A549 (cell line): ENCODE measurements around the gene MADCAM1. TPM values are rescaled to one million over a fixed set of nuclear protein-coding genes. Genes with fewer than 3 reads are reported as not detected.

Experiments
- ATAC-seq, 2 experiments: fragments of 200-7000 bp in 1 of 2; fragments of >200 bp in 1 of 2; cut with Nextera tagmentation in 1 of 2; cut with Tn5 transposase in 1 of 2; 3 replicates each; pipeline versions ENCODE4 v1.8.0 to v1.9.1; 2018 to 2020; ENCODE audit warnings: mild to moderate bottlenecking in 1 of 2, moderate library complexity in 1 of 2
- CTCF ChIA-PET: fragments of 300-600 bp; sonication (Branson Sonifier 250); formaldehyde crosslinking; extraction: SDS; loops from one replicate; lab custom pipeline; 2021; ENCODE audit warnings: antibody characterized with exemption, inconsistent platforms; lab: Yijun Ruan, JAX
- POLR2A ChIA-PET: fragments of 350-600 bp; formaldehyde crosslinking; extraction: SDS; loops from one replicate; lab custom pipeline; 2021; ENCODE audit warnings: antibody characterized with exemption, inconsistent platforms; lab: Yijun Ruan, JAX
- DNase-seq, 2 experiments: peaks; one replicate each; pipeline versions ENCODE4 v3.0.0 to v3.0.0-alpha.2; 2011 to 2016; ENCODE audit warnings: low read depth in 1 of 2, low spot score in 1 of 2
- FAIRE-seq: peaks from 2 replicates; lab custom pipeline; 2011; peaks lifted over from hg19 to GRCh38; lab: Jason Lieb, UNC
- H3K27ac ChIP-seq, 2 experiments: fragments of >200 bp; sonication (Bioruptor Twin); formaldehyde crosslinking; 3 replicates each; pipeline ENCODE4 v1.5.1; 2016 to 2017
- H3K4me1 ChIP-seq: fragments of >200 bp; sonication (Bioruptor Twin); formaldehyde crosslinking; 3 replicates; pipeline ENCODE4 v1.6.1; 2016
- H3K4me2 ChIP-seq: fragments of >200 bp; sonication (Bioruptor Twin); formaldehyde crosslinking; 3 replicates; pipeline ENCODE4 v1.6.1; 2016
- H3K4me3 ChIP-seq: fragments of >200 bp; sonication (Bioruptor Twin); formaldehyde crosslinking; 3 replicates; pipeline ENCODE4 v1.5.1; 2016
- H3K9me3 ChIP-seq: fragments of >200 bp; sonication (Bioruptor Twin); formaldehyde crosslinking; 3 replicates; pipeline ENCODE4 v1.6.1; 2016
- CBX8 ChIP-seq: fragments of 200-600 bp; sonication (generic); IDR thresholded peaks from 2 replicates; pipeline ENCODE4 v1.6.1; 2016
- EP300 ChIP-seq, 2 experiments: fragments of >200 bp; sonication (Bioruptor Twin); formaldehyde crosslinking; IDR thresholded peaks; 2 replicates in 1 of 2; 3 replicates in 1 of 2; pipeline ENCODE4 v1.6.1; 2016 to 2017
- ESRRA ChIP-seq: fragments of 150-350 bp; IDR thresholded peaks from 2 replicates; pipeline ENCODE4 v1.6.1; 2014; ENCODE audit warnings: mild to moderate bottlenecking, low read length, borderline replicate concordance
- FOSB ChIP-seq: fragments of 250-450 bp; sonication (Bioruptor Pico); IDR thresholded peaks from 2 replicates; pipeline ENCODE4 v1.5.0; 2020; ENCODE audit warnings: mild to moderate bottlenecking, moderate library complexity
- FOSL2 ChIP-seq, 2 experiments: fragments of 450-650 bp in 1 of 2; fragments of >200 bp in 1 of 2; sonication (Bioruptor Twin) in 1 of 2; formaldehyde crosslinking; IDR thresholded peaks; 2 replicates each; pipeline versions ENCODE4 v1.5.0 to v1.6.1; 2016 to 2020; ENCODE audit warnings: mild to moderate bottlenecking in 1 of 2, moderate library complexity in 1 of 2
- HOXA7 ChIP-seq: fragments of 250-450 bp; sonication (Bioruptor Pico); IDR thresholded peaks from 2 replicates; pipeline ENCODE4 v1.5.0; 2020; ENCODE audit warnings: mild to moderate bottlenecking, moderate library complexity
- NPAS2 ChIP-seq: fragments of 250-450 bp; sonication (Bioruptor Pico); IDR thresholded peaks from 2 replicates; pipeline ENCODE4 v1.8.0; 2022; ENCODE audit warnings: mild to moderate bottlenecking, moderate library complexity, borderline replicate concordance
- POLR2A ChIP-seq: IDR thresholded peaks from 2 replicates; pipeline ENCODE4 v1.6.1; 2012; ENCODE audit warnings: mild to moderate bottlenecking, low read length
- RNF2 ChIP-seq: fragments of 200-600 bp; sonication (generic); IDR thresholded peaks from 2 replicates; pipeline ENCODE4 v1.6.1; 2016; ENCODE audit warnings: low read depth, mild to moderate bottlenecking, antibody characterized with exemption, moderate library complexity, borderline replicate concordance
- TP53 ChIP-seq: fragments of 250-450 bp; sonication (Bioruptor Pico); IDR thresholded peaks from 2 replicates; pipeline ENCODE4 v1.5.0; 2021; ENCODE audit warnings: mild to moderate bottlenecking, moderate library complexity
- ZFP36 ChIP-seq: fragments of 450-650 bp; IDR thresholded peaks from 2 replicates; pipeline ENCODE4 v1.6.1; 2014; ENCODE audit warnings: borderline replicate concordance; ENCODE audit not compliant: partially characterized antibody
- WGBS: methylation state at CpG from one replicate; pipeline ENCODE4 v1.1.6; 2017; ENCODE audit errors: missing lambda C conversion rate; 5-methylcytosine and 5-hydroxymethylcytosine counted together
- polyA plus RNA-seq, 4 experiments: library from polyadenylated mRNA; depleted of rRNA in 3 of 4; stranded (reverse); fragments of >200 nt; fragmentation: RNase III in 1 of 4; extraction: RNeasy Plus Mini Kit Qiagen cat#74134 plus additional on column Dnase treatment in 1 of 4; gene quantifications; 2 replicates in 3 of 4; 3 replicates in 1 of 4; pipeline ENCODE4 v1.2.3, GENCODE V29; 2011 to 2017
- TF ChIP-seq, protein P1 (sequence below): fragments of 200-600 bp; sonication (generic); IDR thresholded peaks from 2 replicates; pipeline ENCODE4 v1.6.1; 2016; ENCODE audit warnings: antibody characterized with exemption, mild to moderate bottlenecking, moderate library complexity
- TF ChIP-seq, protein P2 (sequence below): fragments of >200 bp; sonication (Bioruptor Twin); formaldehyde crosslinking; IDR thresholded peaks from 2 replicates; pipeline ENCODE4 v1.6.1; 2016
- TF ChIP-seq, protein P3 (sequence below): IDR thresholded peaks from 2 replicates; pipeline ENCODE4 v1.6.1; 2012; ENCODE audit warnings: low read depth, borderline replicate concordance
- TF ChIP-seq, protein P4 (sequence below): fragments of 250-450 bp; sonication (Bioruptor Pico); IDR thresholded peaks from 2 replicates; pipeline ENCODE4 v1.5.0; 2020; ENCODE audit warnings: low read depth, mild to moderate bottlenecking, moderate library complexity
- TF ChIP-seq, protein P5 (sequence below): fragments of >200 bp; sonication (Bioruptor Twin); formaldehyde crosslinking; IDR thresholded peaks from 3 replicates; pipeline ENCODE4 v1.6.1; 2016
- TF ChIP-seq, protein P6 (sequence below): IDR thresholded peaks from 2 replicates; pipeline ENCODE4 v1.6.1; 2012
- TF ChIP-seq, protein P7 (sequence below): fragments of 250-450 bp; sonication (Bioruptor Pico); IDR thresholded peaks from 2 replicates; pipeline ENCODE4 v1.5.0; 2021; ENCODE audit warnings: mild to moderate bottlenecking, moderate library complexity, borderline replicate concordance
- TF ChIP-seq, protein P8 (sequence below): fragments of 450-650 bp; IDR thresholded peaks from 2 replicates; pipeline ENCODE4 v1.6.1; 2014; ENCODE audit warnings: antibody characterized with exemption

The MADCAM1 gene
- polyA plus RNA-seq, 2 of the 4 experiments (the other 2 are of a cell fraction): 0.06 to 0.25 TPM

DNA sequence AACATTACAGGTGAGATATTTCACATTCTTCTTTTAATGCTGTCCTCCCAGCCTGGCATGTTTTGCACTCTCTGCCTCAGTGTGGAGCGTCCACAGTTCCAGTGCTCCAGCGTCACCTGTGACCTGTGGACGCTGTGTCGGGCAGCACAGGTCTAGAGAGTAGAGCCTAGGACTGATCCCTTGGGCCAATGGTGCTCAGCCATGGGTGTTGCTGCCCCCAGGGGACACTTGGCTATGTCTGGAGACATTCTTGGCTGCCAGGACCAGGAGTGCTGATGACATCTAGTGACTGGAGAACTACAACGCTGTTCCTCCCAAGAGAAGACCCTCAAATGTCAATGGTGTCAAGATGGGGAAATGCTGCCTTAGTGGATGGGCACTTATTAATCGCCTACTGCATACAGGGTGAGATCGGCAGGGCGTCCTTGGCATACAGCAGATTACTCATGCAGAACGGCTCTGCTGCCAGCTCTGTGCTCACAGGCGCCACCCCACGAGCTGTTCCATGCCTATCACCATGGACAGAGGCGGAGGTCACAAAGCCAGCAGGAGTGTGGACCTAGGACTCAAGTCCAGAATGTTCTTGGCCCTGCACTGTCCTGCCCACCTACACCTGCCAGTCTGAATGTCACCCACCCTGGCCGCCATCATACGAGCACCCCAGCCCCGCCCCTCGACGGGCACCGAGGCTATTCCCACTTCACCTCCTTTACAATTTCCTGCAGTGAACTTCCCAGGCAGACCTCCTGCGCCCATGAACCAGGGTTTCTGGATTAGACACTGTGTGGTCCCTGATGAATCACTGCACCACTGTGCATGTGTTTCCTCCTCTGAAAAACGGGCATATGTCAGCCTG is 13.9 kb upstream of the MADCAM1 start:
- FAIRE-seq (no peak), DNase-seq (no peak), ATAC-seq (peak in 1 of 2 experiments; percentile 44; a peak in 3 of 6 replicates)
- WGBS: 25% methylated on average over 19 of the region's 20 CpGs
- no peaks in the 10 kb centered on the region for H3K9me3 ChIP-seq
- no peak overlapping the region for H3K27ac ChIP-seq
- CTCF ChIA-PET: no interaction called here
- TF ChIP-seq FOSB (CRISPR knock-in tag): no peak
- TF ChIP-seq, protein P1, sequence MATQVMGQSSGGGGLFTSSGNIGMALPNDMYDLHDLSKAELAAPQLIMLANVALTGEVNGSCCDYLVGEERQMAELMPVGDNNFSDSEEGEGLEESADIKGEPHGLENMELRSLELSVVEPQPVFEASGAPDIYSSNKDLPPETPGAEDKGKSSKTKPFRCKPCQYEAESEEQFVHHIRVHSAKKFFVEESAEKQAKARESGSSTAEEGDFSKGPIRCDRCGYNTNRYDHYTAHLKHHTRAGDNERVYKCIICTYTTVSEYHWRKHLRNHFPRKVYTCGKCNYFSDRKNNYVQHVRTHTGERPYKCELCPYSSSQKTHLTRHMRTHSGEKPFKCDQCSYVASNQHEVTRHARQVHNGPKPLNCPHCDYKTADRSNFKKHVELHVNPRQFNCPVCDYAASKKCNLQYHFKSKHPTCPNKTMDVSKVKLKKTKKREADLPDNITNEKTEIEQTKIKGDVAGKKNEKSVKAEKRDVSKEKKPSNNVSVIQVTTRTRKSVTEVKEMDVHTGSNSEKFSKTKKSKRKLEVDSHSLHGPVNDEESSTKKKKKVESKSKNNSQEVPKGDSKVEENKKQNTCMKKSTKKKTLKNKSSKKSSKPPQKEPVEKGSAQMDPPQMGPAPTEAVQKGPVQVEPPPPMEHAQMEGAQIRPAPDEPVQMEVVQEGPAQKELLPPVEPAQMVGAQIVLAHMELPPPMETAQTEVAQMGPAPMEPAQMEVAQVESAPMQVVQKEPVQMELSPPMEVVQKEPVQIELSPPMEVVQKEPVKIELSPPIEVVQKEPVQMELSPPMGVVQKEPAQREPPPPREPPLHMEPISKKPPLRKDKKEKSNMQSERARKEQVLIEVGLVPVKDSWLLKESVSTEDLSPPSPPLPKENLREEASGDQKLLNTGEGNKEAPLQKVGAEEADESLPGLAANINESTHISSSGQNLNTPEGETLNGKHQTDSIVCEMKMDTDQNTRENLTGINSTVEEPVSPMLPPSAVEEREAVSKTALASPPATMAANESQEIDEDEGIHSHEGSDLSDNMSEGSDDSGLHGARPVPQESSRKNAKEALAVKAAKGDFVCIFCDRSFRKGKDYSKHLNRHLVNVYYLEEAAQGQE: peak; percentile 72
- H3K4me2 ChIP-seq: no peak overlapping the region
- POLR2A ChIA-PET: no interaction called here
- no peaks in the 10 kb centered on the region for H3K4me1 ChIP-seq
- H3K4me3 ChIP-seq: no peak overlapping the region

DNA sequence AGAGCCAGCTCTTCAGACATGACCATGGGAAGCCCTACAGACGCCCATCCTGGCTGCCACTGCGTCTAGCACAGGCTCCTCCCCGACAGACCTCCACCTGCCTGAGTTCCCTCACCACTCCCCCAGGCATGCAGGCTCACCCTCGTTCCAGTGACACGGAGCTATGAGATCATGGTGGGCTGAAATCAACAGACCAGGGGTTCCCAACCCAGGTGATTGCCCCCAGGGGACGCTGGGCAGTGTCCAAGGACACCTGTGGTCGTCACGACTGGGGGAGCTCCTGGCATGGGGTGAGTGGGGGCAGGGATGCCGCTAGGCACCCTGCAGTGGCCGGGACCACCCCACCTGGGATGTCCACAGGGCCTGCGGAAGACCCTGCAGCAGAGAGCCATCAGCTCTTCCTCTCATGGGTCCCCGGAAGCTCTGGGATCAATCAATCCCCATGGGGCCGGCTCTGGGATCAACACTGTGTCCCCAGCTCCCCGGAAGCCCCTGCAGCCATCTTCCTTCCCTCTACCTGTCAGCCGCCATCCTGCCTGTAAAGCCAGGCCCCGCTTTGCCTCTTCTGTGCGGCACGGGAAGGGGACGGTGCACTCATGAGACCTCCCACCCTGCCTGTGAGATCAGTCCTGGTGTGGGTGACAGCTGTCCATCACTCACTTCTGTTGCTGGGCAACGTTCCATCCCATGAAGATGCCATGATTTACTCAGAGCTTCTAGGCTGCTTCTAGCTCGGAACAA is 12.8 kb upstream of the MADCAM1 start:
- ATAC-seq (no peak), DNase-seq (no peak), FAIRE-seq (no peak)
- CTCF ChIA-PET: interaction anchor here (0.6 to 1.3 kb wide), 2 partner anchors 23 to 119 kb away, joined by 3 read pairs; no protein-coding TSS in a partner anchor
- Histone ChIP-seq H3K9me3 (no peaks in the 10 kb centered on the region), H3K4me1 (no peaks in the 10 kb centered on the region; the same call in 2 of the 3 replicates), H3K4me3 (no peak overlapping the region), H3K4me2 (no peak overlapping the region), H3K27ac (no peak overlapping the region)
- 55% methylated on average over 15 of the region's 21 CpGs for WGBS
- TF ChIP-seq ESRRA: no peak
- TF ChIP-seq, protein P2, sequence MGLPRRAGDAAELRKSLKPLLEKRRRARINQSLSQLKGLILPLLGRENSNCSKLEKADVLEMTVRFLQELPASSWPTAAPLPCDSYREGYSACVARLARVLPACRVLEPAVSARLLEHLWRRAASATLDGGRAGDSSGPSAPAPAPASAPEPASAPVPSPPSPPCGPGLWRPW: no peak
- TF ChIP-seq HOXA7 (CRISPR knock-in tag): no peak
- TF ChIP-seq EP300 (IDR thresholded peaks at IDR 0.05): no peak
- TF ChIP-seq POLR2A: no peak
- TF ChIP-seq, protein P3, sequence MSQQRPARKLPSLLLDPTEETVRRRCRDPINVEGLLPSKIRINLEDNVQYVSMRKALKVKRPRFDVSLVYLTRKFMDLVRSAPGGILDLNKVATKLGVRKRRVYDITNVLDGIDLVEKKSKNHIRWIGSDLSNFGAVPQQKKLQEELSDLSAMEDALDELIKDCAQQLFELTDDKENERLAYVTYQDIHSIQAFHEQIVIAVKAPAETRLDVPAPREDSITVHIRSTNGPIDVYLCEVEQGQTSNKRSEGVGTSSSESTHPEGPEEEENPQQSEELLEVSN: no peak
- no peak for TF ChIP-seq NPAS2 (CRISPR knock-in tag)
- TF ChIP-seq, protein P4, sequence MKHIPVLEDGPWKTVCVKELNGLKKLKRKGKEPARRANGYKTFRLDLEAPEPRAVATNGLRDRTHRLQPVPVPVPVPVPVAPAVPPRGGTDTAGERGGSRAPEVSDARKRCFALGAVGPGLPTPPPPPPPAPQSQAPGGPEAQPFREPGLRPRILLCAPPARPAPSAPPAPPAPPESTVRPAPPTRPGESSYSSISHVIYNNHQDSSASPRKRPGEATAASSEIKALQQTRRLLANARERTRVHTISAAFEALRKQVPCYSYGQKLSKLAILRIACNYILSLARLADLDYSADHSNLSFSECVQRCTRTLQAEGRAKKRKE: no peak
- TF ChIP-seq FOSL2 (IDR thresholded peaks at IDR 0.05): no peak
- TF ChIP-seq FOSL2 (CRISPR knock-in tag; IDR thresholded peaks at IDR 0.05): no peak
- TF ChIP-seq, protein P5, sequence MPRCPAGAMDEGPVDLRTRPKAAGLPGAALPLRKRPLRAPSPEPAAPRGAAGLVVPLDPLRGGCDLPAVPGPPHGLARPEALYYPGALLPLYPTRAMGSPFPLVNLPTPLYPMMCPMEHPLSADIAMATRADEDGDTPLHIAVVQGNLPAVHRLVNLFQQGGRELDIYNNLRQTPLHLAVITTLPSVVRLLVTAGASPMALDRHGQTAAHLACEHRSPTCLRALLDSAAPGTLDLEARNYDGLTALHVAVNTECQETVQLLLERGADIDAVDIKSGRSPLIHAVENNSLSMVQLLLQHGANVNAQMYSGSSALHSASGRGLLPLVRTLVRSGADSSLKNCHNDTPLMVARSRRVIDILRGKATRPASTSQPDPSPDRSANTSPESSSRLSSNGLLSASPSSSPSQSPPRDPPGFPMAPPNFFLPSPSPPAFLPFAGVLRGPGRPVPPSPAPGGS: no peak
- no peak for TF ChIP-seq CBX8
- TF ChIP-seq, protein P6, sequence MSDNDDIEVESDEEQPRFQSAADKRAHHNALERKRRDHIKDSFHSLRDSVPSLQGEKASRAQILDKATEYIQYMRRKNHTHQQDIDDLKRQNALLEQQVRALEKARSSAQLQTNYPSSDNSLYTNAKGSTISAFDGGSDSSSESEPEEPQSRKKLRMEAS: no peak
- TF ChIP-seq RNF2: no peak
- no peak for TF ChIP-seq TP53 (CRISPR knock-in tag)
- no peak for TF ChIP-seq ZFP36
- TF ChIP-seq, protein P7, sequence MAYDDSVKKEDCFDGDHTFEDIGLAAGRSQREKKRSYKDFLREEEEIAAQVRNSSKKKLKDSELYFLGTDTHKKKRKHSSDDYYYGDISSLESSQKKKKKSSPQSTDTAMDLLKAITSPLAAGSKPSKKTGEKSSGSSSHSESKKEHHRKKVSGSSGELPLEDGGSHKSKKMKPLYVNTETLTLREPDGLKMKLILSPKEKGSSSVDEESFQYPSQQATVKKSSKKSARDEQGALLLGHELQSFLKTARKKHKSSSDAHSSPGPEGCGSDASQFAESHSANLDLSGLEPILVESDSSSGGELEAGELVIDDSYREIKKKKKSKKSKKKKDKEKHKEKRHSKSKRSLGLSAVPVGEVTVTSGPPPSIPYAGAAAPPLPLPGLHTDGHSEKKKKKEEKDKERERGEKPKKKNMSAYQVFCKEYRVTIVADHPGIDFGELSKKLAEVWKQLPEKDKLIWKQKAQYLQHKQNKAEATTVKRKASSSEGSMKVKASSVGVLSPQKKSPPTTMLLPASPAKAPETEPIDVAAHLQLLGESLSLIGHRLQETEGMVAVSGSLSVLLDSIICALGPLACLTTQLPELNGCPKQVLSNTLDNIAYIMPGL (CRISPR knock-in tag): no peak
- TF ChIP-seq, protein P8, sequence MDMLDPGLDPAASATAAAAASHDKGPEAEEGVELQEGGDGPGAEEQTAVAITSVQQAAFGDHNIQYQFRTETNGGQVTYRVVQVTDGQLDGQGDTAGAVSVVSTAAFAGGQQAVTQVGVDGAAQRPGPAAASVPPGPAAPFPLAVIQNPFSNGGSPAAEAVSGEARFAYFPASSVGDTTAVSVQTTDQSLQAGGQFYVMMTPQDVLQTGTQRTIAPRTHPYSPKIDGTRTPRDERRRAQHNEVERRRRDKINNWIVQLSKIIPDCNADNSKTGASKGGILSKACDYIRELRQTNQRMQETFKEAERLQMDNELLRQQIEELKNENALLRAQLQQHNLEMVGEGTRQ: no peak
- POLR2A ChIA-PET: no interaction called here
